AG09319 (cell line): ENCODE data around the gene ACY1.

Experiments
- DNase-seq: peaks from one replicate; pipeline ENCODE4 v3.0.0-alpha.2; 2010; ENCODE audit warnings: low read depth; ENCODE audit errors: extremely low read depth
- TF ChIP-seq, protein P1 (sequence below): IDR thresholded peaks from 2 replicates; pipeline ENCODE4 v1.5.1; 2011; ENCODE audit warnings: low read depth, mild to moderate bottlenecking, inconsistent platforms, low read length, moderate library complexity

ACY1 gene

DNA sequence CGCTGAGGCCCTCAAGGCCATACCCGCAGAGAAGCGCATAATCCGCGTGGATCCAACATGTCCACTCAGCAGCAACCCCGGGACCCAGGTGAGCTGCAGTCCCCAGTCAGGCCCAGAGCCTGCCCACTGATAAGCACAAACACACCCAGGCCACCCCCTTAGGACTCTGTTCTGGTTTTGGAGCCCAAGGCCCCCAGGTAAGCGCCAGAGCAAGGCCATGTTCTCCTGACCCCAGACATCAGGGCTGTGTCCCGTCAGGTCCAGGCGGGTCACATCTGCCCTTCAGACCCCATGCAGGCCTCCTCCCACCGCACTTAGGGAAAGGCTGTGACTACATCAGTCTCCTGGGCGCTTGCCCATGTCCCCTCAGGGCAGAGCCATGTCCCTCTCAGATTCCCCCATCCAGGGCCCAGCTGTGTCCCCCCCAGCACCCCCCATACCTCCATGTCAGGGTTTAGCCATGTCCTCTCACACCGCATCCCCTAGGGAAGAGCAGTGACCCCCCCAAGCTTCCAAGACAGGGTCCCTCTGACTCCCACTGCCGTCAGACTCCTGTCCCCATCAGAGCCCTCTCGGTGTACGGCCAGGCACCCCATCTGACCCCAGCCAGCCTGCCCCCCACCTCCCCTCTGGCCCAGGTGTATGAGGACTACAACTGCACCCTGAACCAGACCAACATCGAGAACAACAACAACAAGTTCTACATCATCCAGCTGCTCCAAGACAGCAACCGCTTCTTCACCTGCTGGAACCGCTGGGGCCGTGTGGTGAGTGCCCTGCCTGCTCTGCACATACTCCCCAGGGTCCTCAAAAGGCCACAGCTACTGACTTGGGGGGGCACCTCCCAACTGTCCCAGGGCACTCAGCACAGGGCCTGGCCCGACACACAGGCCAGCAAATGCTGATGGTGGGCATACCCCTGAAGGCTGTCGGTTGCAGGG is 39.6 kb upstream of the ACY1 start:
- TF ChIP-seq, protein P1, sequence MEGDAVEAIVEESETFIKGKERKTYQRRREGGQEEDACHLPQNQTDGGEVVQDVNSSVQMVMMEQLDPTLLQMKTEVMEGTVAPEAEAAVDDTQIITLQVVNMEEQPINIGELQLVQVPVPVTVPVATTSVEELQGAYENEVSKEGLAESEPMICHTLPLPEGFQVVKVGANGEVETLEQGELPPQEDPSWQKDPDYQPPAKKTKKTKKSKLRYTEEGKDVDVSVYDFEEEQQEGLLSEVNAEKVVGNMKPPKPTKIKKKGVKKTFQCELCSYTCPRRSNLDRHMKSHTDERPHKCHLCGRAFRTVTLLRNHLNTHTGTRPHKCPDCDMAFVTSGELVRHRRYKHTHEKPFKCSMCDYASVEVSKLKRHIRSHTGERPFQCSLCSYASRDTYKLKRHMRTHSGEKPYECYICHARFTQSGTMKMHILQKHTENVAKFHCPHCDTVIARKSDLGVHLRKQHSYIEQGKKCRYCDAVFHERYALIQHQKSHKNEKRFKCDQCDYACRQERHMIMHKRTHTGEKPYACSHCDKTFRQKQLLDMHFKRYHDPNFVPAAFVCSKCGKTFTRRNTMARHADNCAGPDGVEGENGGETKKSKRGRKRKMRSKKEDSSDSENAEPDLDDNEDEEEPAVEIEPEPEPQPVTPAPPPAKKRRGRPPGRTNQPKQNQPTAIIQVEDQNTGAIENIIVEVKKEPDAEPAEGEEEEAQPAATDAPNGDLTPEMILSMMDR = no peak
- DNase-seq = no peak

DNA sequence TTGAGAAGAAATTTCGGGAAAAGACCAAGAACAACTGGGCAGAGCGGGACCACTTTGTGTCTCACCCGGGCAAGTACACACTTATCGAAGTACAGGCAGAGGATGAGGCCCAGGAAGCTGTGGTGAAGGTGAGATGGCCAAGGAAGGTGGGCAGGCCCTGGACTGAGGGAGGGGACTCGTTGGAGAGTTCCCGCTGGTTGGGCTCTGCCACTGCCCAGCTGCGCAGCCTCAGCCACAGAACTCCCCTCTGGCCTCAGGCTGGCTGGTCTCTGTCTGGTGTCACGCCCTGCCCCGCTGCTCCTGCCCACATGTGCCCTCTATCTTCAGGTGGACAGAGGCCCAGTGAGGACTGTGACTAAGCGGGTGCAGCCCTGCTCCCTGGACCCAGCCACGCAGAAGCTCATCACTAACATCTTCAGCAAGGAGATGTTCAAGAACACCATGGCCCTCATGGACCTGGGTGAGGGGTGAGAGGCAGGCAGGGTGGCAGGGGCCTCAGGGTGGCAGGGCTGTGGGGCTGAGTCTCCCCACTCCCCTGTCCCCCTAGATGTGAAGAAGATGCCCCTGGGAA is 38.8 kb upstream of the ACY1 start:
- no peak for DNase-seq

DNA sequence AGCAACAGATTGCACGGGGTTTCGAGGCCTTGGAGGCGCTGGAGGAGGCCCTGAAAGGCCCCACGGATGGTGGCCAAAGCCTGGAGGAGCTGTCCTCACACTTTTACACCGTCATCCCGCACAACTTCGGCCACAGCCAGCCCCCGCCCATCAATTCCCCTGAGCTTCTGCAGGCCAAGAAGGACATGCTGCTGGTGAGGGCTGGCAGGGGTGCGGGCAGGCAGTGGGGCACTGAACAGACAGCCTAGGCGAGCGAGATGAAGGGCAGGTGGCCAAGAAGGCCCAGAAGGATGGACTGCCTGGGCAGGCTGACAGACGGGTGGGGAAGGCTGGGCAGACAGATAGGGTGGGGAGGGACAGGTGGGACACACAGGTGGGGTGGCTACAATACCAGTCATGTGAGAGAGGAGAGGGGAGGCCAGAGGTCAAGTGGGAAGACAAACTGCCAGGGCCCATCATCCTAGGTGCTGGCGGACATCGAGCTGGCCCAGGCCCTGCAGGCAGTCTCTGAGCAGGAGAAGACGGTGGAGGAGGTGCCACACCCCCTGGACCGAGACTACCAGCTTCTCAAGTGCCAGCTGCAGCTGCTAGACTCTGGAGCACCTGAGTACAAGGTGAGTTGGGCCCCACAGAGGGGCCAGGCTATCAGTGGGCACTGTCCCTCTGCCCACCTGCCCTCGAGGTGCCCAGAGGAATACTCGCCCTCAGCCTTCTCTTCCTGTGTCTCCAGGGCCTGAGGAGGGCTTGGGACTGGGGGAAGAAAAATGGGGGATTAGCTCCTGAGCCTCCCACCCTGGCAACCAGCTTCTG is 38.1 kb upstream of the ACY1 start:
- DNase-seq = no peak
- TF ChIP-seq, protein P1 = no peak

More for the DNA sequence above, 38.8 kb upstream of the ACY1 start:
- TF ChIP-seq, protein P1 = no peak

DNA sequence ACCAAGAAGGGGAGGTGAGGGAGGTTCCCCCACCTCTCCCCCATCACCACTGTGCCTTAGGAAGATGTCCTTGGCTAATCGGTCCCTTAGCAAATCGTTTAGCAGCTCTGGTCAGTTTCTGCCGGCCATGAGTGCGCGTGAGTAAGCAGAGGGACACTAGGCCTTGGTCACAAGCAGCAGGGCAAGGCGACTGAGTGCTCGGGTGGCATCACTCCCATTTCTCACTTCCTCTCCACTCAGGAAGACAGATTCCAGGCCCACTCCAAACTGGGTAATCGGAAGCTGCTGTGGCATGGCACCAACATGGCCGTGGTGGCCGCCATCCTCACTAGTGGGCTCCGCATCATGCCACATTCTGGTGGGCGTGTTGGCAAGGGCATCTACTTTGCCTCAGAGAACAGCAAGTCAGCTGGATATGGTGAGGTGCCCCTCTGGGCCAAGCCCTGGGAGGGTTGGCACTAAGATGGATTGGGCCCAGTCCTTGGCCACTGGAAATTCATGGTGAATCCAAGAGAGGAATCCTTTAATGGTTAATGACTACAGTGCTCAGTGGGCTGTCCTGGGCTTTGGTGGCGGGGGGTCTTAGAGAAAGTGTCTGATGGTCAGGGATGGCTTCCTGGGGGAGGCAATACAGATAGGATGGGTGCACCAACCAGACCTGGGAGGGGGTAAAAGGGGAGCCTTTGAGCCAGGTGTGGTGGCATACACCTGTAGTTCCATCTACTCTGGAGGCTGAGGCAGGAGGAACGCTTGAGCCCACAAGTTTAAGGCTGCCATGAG is 37.2 kb upstream of the ACY1 start:
- DNase-seq = no peak
- TF ChIP-seq, protein P1 = no peak

DNA sequence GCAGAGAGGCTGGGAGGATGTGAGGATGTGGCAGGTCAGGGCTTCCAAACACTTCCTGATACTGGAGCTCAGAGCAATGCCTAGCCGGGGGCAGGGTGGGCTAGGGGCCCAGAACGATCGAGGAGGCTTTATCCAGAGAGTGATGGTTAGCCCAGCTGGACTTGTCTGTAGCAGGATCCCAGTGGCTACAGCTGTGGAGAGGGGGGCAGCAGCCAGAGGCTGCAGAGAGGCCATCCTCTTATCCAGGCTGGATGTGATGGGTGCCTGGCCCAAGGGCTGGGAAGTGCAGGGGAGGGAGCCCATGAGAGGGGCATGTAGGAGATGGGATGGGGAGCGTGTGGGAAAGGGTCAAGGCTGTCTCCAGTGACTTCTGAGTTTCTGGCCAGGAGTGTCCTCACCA is 36.5 kb upstream of the ACY1 start:
- DNase-seq = no peak
- TF ChIP-seq, protein P1 = no peak

DNA sequence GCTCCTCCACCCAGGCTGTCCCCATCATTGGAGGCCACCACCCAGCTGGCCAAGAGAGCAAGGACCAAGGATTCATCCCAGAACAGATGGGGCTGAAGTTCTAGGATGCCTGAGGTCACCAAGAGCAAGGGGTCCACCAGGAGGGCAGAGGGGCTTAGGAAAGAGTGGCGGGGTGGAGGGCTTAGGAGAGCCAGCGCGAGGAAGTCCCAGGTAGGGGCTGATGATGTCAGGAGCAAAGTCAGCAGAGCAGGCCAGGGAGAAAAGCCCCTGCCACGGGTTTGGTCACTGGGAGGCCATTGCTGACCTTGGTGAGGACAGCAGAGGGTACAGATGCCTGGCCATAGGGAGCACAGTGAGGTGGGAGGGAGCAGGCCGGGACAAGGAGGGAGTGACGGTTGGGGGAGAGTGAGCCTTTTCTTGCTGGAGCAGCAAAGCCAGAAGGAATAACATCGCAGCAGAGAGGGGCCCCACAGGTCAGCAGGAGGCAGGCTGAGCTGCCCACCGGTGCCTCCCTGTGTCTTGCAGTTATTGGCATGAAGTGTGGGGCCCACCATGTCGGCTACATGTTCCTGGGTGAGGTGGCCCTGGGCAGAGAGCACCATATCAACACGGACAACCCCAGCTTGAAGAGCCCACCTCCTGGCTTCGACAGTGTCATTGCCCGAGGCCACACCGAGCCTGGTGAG is 36.0 kb upstream of the ACY1 start:
- no peak for DNase-seq

More for the DNA sequence above, 36.0 kb upstream of the ACY1 start:
- TF ChIP-seq, protein P1 = no peak
